GM18520 (cell line): ENCODE results near the gene STAB2.

Experiments
- ATAC-seq: cut with Tn5 transposase; IDR thresholded peaks from one replicate; pipeline ENCODE4 v1.9.1; 2021; ENCODE audit not compliant: unreplicated experiment

The STAB2 gene, protein sequence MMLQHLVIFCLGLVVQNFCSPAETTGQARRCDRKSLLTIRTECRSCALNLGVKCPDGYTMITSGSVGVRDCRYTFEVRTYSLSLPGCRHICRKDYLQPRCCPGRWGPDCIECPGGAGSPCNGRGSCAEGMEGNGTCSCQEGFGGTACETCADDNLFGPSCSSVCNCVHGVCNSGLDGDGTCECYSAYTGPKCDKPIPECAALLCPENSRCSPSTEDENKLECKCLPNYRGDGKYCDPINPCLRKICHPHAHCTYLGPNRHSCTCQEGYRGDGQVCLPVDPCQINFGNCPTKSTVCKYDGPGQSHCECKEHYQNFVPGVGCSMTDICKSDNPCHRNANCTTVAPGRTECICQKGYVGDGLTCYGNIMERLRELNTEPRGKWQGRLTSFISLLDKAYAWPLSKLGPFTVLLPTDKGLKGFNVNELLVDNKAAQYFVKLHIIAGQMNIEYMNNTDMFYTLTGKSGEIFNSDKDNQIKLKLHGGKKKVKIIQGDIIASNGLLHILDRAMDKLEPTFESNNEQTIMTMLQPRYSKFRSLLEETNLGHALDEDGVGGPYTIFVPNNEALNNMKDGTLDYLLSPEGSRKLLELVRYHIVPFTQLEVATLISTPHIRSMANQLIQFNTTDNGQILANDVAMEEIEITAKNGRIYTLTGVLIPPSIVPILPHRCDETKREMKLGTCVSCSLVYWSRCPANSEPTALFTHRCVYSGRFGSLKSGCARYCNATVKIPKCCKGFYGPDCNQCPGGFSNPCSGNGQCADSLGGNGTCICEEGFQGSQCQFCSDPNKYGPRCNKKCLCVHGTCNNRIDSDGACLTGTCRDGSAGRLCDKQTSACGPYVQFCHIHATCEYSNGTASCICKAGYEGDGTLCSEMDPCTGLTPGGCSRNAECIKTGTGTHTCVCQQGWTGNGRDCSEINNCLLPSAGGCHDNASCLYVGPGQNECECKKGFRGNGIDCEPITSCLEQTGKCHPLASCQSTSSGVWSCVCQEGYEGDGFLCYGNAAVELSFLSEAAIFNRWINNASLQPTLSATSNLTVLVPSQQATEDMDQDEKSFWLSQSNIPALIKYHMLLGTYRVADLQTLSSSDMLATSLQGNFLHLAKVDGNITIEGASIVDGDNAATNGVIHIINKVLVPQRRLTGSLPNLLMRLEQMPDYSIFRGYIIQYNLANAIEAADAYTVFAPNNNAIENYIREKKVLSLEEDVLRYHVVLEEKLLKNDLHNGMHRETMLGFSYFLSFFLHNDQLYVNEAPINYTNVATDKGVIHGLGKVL (N-terminal part only)

DNA sequence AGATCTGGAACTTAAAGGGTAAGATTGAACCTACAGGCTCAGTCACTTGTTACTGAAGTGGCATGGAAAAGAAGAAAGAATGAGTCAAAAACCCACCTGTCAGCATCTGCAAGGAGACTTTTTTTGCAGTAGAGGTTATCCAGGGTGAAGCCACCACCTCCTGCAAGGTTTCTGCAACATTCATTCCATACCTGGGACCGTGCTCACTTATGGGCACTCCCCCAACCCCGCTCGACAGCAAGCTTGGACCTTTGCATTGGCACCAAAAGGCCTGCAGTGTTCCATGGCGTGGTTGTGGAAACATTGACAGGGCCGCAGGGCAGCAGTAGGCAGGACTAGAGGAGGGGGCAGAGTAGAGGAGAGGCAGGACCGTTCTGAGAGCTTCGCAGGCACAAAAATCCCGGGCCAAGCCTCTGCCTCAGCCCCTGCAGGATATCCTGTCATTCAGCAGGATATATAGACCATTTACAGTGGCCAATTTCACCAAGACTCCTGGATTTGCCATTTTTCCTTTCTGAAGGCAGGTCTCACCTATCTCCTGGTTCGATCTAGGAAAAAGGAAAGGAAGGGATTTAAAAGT lies at the start of gene STAB2:
Gene STAB2, plus strand, starts transcription at position 483 of the 580 bp plus-strand sequence. CDS start 204 bp downstream, outside the sequence.
- no peak for ATAC-seq

DNA sequence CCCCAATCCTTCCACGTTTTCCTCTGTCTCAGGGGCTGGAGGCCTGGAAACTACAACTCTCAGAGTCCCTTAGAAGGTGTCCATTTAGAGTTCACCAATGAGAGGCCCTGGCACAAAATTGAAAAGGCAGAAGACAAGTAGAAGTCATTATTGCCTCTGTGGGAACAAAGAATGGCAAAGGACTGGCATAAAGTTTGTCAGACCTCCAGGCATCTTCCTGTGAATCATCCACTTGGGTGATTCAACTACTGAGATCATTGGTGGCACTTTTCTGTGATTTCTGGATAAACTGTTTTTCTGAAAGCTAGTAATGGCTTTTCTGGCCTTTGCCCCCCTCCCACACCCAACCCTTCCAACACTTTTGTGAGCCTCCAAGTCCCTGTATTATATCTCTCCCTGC lies 48.7 kb upstream of the STAB2 start:
- ATAC-seq: no peak

DNA sequence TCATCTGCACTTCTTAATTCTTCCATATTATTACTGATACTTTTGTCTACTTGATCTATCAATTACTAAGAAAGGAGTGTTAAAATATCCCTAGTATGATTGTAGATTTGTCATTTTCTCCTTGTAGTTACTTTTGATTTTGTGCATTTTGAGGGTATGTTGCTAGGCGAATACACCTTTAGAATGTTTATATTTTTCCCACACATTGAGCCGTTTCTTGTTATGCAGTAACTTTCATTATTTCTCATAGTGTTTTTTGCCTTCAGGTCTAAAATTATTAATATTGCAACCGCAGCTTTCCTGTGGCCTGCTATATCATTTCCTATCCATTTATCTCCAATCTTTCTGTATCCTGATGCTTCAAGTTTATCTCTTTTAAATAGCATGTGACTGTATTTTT lies 46.8 kb upstream of the STAB2 start:
- ATAC-seq: no peak

DNA sequence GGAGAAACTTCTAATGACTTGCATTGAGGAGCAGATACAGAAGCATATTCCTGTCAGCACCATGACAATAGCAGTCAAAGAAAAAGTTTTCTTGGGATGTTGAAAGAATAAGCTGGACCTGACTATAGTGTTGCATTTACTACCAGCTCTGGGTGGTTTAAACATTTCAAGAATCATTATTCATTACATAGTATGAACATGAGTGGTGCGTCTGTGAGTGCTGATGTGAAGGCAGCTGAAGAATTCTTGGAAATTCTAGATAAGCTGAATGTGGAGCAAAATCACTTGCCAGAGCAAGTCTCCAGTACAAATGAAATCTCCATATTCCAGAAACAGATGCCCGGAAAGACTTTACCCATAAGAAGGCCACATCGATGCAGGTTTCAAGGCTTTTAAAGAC lies 45.0 kb upstream of the STAB2 start:
- ATAC-seq: no peak

DNA sequence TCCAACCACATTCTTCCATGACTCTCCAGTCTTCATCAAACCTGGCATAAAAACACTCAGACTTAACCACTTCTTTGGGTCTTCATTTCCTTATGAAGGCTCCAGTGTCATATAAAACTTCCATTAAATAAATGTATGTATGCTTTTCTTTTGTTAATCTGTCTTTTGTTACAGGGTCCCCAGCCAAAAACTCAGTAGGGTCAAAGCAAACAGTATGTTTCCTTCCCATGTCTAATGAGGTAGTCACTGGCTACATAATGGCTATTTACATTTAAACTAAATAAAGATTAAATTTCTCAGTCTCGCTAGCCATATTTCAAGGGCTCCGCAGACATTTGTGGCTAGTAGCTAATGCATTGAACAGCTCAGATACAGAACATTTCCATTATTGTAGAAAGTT lies 40.1 kb upstream of the STAB2 start:
- ATAC-seq: no peak

DNA sequence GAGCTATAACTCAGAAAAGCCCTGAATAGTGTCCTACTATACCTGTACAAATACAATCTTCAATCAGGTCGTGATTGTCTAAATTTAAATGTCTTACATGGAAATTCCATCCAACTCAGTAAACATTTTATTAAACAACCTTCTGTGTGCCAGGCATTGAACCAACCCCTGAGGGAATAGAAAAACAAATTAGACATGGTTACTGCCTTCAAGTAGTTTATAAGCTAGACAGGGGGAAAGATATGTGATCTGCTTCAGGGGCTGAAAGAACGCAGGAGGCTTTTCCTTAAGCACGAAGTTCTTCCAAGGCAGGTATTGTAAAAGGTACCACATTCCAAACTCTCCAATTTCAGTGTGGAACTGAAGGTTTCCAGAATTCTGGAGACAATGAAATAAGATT lies 39.7 kb upstream of the STAB2 start:
- ATAC-seq: no peak

DNA sequence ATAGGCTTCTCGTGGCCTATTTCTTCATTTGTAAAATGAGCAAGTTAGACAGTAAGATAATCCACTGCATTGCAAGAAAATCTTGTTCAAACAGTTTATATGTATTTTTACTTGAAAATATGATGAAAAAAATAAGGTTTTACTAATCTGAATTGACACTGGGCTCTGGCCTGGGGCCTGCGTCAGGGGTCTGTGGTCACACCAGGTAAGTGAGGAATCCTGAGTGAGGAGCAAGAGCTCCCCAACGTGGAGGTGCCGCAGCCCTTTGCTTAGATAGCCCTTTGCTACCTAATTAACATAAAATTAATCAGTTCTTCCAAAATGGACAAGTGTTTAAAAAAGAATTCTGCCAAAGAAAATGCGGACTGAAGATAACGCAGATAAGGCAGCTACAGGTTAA lies 39.1 kb upstream of the STAB2 start:
- no peak for ATAC-seq

DNA sequence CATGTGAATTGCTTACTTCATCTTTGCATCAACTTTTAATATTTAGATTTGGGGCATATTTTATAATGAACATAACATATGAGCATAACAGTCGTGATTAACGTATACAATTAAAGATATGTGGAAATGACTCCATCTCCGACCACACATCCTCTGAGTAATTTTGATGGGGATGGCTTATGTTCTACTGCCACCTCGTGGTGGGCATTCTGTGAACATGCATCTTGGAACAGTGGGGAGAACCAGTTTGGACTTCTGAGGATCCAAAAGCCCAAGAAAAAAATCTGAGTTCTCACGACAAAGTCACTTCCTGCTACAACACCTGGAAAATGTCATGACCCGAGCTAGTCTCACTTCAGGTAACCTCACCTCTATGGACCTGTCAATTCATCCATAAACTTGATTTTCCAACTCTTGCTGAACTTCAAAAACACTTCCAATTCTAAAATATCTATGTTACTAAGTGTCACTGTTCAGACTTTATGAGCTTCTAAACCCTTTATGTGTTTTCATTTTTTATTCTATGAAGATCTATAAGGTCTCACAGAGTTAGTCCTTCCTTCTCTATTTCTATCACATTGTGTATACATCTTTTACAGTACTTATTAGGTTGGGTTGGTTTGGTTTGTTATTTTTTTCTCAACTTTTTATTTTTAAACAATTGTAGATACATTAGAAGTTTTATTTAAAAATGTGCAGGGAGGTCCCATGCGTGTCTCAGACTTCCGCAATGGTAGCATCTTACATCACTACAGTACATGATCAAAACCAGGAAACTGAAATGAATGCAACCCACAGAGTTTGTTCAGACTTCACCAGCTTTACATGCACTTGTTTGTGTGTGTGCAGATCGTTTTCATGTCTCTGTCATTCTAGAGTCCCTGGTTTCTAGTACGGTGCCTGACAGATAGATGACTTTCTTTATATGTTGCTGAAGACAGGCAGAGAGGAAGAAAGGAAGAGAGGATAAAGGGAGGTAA lies 38.2 kb upstream of the STAB2 start:
- peak; percentile 61 for ATAC-seq

DNA sequence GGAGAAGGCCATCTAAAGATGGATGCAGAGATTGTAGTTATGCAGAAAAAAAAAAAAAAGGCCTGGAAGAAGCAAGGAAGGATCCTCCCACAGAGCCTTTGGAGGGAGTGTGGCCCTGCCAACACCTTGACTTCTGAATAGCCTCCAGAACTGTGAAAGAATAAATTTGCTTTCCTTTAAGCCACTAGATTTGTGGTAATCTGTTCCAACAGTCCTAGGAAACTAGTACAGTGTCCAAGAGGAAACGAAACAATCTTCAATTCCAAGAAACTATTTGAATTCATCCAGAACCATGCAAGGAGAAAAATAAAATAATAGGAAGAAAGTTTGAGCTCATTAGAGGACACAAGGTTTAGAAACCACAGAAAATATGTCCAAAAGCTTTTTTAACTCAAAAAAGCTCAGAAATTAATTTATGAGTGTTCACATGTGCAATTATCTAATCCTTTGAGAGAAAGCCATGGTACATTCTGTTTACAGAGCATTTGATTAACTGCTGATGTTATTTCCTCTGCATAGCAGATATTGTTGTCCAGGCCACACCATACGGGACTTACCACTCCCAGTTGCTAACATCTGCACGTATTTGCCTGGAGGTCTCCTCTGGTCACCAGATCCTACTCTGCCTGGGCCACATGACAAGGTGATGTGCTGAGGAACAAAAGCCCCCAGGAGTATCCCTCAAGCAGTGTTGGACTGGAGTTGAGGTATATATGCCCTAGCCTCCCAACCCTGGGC lies 30.0 kb upstream of the STAB2 start:
- ATAC-seq: no peak

DNA sequence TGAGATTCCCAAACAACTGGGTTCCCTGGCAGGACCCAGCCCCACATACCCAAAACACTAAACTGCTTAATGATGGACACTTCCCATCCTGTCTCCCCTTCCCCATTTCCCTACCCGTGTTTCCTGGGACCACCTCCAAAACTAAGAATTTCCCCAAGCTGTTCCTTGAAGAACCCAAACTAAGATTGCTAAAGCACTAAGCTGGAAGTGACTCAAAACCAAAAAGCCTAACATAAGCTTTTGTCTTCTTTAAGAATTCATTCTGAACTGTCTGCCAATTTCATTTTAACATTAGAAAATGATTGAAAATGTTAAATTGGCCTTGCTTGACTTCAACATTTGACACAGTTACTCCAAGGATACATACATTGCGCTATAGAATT lies 29.5 kb upstream of the STAB2 start:
- ATAC-seq: no peak

DNA sequence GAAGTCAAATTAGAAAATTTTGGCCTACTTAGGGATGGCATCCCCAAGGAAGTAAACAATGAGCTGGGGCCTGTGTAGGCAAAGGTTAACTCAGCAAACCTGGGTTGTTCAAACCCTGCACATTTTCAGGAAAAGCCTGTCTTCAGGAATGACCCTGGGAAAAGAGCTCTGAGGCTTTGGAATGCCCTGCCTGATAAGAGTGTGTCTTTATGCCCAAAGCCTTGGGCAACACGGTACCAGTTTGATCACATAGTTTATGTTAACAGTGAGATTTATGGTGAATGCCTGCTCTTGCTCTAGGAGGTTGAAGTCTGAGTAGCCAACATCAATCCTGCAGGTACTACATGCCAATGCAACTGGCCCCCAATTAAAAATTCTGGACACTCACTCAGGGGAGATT lies 28.2 kb upstream of the STAB2 start:
- no peak for ATAC-seq

DNA sequence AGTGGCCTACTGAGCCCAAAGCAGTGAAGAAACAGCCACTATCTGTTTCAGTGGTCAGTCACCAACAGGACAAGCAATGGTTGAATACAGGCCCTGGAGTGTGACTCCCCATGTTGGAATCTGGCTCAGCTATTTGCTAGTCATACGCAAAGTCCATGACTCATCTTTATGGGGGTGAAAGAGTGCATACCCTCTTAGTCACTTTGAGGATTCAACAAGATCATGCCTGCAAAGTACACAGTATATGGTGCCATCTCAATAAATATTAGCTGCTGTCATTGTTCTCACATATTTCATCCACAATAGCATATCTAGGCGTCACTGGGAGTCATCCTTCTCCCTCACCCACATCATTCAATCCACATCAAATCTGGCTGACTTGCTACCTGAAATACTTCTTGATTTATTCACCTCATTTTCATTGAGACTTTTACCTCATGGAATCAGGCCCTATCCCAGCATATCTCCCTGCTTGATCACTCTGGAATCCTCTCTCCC lies 26.4 kb upstream of the STAB2 start:
- ATAC-seq: no peak

DNA sequence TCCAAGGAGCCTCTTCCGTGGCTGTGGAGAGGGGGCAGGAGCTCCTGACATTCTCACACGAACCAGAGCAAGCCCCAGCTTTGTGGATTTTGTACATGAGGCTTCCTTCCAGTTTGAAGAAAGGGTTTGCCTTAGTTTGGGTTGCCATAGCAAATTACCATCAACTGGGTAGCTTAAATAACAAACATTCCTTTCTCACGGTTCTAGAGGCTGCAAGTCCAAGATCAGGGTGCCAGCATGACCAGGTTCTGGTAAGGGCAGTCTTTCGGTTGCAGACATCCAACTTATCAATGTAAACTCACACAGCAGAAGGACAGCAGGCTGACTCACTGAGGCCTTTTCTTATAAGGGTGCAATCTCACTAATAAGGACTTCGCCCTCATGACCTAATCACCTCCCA lies 25.9 kb upstream of the STAB2 start:
- ATAC-seq: no peak

DNA sequence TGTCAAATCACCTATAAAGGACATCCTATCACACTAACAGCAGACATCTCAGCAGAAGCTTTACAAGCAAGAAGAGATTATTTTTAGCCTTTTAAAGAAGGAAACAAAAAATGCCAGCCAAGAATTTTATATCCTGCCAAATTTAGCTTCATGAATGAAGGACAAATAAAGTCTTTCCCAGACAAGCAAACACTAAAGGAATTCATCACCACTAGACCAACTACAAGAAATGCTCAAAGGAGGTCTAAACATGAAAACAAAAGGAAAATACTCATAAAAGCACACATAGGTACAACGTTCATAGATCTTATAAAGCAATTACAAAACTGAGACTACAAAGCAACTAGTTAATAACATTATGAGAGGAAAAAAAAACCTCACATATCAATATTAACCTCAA lies 20.7 kb upstream of the STAB2 start:
- no peak for ATAC-seq

DNA sequence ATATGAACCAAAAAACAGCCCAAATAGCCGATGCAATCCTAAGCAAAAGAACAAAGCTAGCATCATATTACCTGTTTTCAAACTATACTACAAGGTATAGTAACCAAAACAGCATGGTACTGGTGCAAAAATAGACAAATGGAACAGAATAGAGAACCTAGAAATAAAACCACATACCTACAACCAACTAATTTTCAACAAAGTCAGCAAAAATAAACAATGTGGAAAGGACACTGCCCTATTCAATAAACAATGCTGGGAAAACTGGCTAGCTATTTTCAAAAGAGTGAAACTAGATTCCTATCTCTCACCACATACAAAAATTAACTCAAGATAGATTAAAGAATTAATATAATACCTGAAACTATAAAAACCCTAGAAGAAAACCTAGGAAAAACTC lies 17.8 kb upstream of the STAB2 start:
- no peak for ATAC-seq

DNA sequence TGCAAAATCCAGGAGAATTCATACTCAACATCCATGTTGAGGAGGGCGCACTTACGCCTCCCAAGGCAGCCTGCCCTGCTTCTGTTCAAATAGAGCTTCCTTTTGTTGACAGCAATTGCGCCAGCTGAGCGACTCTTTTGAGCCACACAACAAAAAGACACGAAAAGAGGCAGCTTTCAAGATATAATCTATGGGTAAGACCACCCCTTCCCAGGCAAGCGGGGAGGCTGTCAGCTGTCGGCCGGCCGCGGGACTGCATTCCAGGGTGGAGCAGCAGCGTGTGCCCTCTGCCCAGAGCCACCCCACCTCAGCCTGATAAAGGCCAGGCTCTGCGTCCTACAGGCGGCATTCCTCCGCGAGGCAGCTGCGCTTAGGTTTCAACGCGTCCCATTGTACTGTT lies 15.8 kb upstream of the STAB2 start:
- no peak for ATAC-seq

DNA sequence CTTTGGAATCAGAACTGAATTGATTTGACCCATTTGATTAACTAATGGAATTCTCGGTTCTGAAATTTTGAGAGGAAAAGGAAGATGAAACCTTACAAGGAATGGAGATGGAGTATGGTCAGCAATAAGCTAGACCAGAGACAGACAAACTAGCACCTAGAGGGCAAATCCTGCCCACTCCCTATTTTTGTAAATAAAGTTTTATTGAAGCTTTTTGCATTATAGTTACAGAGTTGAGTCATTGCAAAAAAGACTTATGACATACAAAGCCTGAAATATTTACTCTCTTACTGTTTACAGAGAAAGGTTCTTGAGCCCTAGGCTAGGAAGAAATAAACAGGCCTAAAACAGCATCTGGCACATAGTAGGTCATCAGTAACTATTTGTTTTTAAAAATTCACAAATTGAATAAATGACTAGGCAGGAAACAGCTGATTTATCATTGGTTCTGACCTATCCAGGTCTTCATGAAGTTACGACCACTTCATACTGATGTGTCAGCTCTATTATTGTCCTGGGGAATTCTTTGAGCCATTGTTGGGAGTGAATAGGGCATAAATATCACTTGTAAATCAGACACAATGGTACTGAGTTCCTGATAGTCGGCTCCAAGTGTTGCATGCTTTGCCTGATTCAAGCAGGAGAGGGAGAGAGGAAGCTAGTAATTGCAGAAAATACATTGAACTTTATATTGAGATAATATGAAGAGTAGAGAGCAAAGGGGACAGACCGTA lies 14.6 kb upstream of the STAB2 start:
- no peak for ATAC-seq

DNA sequence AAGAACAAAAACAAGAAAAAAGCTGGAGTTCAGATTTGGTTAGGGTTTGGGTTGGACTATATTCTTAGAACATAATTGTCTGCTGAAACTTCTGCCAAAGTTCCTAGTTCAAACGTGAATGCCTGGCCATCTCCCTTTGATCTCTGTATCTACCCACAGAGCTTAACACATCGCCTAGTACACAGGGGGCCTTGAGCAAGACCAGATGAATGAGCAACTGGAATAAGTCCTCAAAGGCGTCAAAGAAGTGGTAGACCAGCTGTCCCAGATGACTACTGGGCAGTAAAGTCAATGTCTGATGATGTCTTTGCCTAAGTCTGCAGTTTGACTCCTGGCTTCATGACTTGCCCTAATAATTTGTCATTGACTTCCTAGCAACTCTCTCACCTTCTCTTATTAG lies 13.9 kb upstream of the STAB2 start:
- no peak for ATAC-seq
